Cardiac septum (tissue), 1 donor: Measurements from ENCODE around the gene SCYL1. TPM values are rescaled to one million over a fixed set of nuclear protein-coding genes. Genes with fewer than 3 reads are reported as not detected.

ENCODE experiments used
- total RNA-seq: library from RNA; stranded (reverse); fragmentation: NEBNext Ultra II Directional; extraction: Animal tissue kit (Norgen Biotek cat#: 25700); gene quantifications from one replicate; pipeline ENCODE4 v1.2.1, GENCODE V29; 2021
- donor health status: DM: no; HTN: no; CAD: no.

The SCYL1 gene
- total RNA-seq, 1 donor from 2014 or later, result 60.2 TPM

Other genes with a start within 250 kb of the SCYL1 start
- 3.6 TPM for gene CDC42EP2, start 210.2 kb upstream of the SCYL1 start, total RNA-seq
- gene DPF2, start 191.2 kb upstream of the SCYL1 start, total RNA-seq, result 46.2 TPM
- not detected for gene TIGD3, start 170.3 kb upstream of the SCYL1 start, total RNA-seq
- gene SLC25A45, start 142.4 kb upstream of the SCYL1 start, total RNA-seq, result 10.5 TPM
- gene FRMD8, start 138.4 kb upstream of the SCYL1 start, total RNA-seq, result 14.4 TPM
- 668 TPM for gene NEAT1, start 102.3 kb upstream of the SCYL1 start, total RNA-seq
- 9,850 TPM for gene MALAT1, start 26.0 kb upstream of the SCYL1 start, total RNA-seq
- 148 TPM for gene LTBP3, start 33.3 kb downstream of the SCYL1 start, total RNA-seq
- gene ZNRD2, start 45.4 kb downstream of the SCYL1 start, total RNA-seq, result 28.3 TPM
- gene FAM89B, start 47.5 kb downstream of the SCYL1 start, total RNA-seq, result 47.4 TPM
- 174 TPM for gene EHBP1L1, start 51.0 kb downstream of the SCYL1 start, total RNA-seq
- 1.5 TPM for gene KCNK7, start 70.7 kb downstream of the SCYL1 start, total RNA-seq
- gene MAP3K11, start 89.1 kb downstream of the SCYL1 start, total RNA-seq, result 42.5 TPM
- 15.9 TPM for gene PCNX3, start 90.7 kb downstream of the SCYL1 start, total RNA-seq
- gene SIPA1, start 113.0 kb downstream of the SCYL1 start, total RNA-seq, result 29.7 TPM
- gene RELA, start 137.8 kb downstream of the SCYL1 start, total RNA-seq, result 45.0 TPM
- gene KAT5, start 187.2 kb downstream of the SCYL1 start, total RNA-seq, result 49.2 TPM
- gene RNASEH2C, start 195.7 kb downstream of the SCYL1 start, total RNA-seq, result 48.8 TPM